GM18502 (cell line): ENCODE results near the gene CBFA2T3.
"Not testable (repeated sequence)": the region's sequence is repeated elsewhere in the genome, so short reads cannot be mapped to it uniquely, and the experiment has no call there.

Experiments used
- ATAC-seq: cut with Tn5 transposase; IDR thresholded peaks from one replicate; pipeline ENCODE4 v1.9.1; 2021; ENCODE audit warnings: mild to moderate bottlenecking; ENCODE audit not compliant: unreplicated experiment, poor library complexity

The CBFA2T3 gene

DNA sequence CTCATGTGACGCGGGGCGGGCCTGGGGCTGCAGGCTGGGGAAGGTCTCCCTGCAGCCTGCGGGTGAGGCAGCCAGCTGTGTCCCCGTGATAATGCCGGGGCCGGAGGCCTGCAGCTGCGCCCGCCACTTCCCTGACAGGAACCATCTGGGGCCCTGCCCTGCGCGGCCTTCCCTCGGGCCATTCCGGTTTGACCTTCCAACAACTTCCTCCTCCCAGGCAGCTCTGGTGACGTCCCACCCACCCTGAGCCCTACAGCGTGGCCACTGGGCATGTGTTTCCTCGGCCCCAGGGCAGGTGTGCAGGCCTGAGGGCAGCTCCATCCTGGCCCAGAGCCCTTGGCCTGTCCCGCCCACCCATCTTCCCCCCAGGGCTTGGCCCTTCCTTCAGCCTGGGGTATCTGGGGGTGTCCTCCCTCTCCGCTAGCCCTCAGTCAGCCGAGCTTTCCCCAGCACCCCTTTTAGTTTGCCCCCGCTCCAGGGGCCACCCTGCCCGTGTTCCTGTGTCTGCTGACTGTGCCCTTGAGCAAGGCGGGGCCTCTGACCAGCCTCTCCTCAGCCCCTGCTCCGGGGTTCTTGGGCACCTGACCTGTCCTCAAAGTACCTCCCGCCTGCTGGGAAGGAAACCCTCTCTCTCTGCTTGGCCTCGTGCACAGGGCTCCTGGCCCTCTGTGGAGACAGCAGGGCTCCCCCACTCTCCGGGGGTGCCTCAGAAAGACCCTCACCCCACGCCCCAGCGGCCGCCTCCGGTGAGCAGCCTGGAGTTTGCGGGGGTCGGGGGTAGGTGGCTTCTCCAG, at the start of gene CBFA2T3:
CBFA2T3 (minus strand) TSS at position 190 of the 794 bp plus-strand sequence. CDS start 400 bp downstream, outside the sequence.
- no peak for ATAC-seq

DNA sequence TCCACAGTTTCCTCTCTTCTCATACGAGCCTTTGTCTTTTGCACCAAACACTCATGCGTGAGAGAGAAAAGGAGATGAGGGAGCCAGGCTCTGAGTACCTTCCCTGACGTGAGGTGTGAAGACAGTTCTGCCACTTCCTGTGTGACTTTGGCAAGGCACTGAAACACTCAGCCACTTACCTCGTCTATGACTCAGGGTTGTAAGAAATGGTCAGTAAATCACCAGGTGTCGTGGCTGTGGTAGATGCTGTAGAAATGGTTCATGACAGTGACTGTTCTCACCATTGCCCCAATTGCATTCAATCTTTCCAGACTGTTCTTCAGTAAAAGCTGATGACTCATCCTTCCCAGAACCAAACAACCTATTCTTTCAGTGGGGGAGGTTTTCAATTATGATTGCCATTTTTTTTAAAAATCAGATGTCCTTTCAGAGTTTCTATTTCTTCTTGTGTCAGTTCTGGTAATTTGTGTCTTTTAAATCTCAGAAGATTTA, 49.2 kb upstream of the CBFA2T3 start:
- no peak for ATAC-seq

DNA sequence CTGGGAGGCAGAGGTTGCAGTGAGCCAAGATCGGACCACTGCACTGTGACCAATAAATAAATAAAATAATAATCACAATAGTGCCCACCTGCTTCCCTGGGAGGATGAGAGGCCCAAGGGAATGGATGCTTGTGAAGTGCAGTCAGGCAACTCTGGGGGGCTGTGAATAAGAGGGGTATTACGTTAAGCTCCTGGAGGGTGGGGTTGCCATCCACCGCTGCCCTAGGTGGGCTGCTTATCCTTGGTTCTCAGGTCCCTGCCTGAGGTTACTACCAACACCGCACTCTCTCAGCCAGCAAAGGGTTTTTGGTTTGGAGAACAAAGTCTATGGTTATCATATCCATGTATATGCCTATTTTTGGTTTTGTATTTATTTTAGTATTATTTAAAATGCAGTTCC, 48.6 kb upstream of the CBFA2T3 start:
- ATAC-seq, result no peak

DNA sequence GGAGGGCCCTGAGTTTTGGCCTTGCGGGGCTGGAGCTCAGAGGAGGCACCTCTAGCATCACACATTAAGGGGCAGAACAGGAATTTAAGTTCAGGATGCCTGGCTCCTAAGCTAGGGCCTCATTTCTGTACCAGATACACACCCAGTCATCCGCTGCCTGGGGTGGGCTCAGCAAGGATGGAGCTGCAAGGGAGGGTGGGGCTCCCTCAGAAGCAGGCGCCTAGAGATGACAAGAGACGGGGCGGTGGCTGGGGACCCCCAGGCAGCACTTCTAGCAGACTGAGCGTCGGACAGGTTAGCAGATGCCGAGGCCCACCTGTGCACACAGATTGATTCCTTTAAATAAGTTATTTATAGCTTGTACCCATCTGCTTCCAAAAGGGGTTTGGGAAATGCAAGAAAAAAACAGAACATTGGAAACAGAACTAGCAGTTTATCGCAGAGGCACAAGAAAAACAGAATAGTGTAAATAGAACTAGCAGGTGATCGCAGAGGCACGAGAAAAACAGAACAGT, 47.6 kb upstream of the CBFA2T3 start:
- no peak for ATAC-seq

DNA sequence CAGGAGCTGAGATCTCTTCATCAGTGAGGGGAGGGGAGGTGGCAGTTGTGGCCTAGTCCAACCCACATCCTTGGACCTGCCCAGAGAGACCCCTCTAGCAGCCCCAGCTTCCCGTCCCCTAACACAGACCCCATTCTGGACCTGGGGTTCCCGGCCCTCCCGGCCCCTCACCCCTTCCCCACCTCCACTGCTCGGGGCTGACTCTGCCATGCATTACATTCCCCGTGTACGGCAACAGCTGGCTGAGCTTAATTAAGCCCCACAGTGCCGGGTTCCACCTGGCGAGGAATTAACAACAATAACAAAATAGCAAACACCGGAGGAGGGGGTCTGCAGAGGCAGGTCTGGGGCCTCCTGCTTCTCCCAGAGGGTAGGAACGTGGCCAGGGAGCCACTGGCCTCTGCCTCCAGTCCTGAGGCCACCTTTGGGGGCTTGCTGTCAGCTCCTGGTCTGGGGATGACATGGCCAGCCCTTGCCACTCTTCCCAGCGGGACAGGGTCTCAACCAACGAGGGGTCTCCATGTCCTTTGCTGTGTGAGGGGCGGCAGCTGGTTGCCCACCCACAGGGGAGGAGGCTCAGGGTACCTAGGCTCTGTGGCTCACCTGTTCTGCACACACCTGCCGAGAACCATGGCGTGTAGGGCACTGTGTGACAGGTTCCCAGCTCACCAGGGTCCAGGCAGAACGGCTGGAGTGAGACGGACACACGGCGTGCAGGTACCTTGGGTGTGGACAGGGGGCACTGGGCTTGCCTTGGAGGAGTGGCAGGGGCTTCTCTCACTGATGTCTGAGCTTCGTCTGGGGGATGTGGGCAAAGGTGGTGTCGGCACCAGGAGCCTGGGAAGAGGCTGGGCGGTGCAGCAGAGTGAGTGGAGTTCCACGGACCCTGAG, 46.9 kb upstream of the CBFA2T3 start:
- no peak for ATAC-seq

DNA sequence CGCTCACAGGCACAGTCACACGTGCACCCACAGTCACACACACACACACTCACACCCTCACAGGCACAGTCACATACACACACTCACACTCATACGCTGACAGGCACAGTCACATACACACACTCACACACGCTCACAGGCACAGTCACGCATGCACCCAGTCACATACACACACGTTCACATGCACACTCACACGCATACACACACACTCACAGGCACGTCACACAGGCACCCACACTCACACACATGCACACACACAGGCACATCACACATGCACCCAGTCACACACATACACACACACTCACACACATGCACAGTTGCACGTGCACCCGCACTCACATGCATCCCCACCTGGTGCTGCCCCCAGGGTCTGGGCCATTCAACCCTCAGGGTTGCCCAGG, 46.1 kb upstream of the CBFA2T3 start:
- no peak for ATAC-seq

DNA sequence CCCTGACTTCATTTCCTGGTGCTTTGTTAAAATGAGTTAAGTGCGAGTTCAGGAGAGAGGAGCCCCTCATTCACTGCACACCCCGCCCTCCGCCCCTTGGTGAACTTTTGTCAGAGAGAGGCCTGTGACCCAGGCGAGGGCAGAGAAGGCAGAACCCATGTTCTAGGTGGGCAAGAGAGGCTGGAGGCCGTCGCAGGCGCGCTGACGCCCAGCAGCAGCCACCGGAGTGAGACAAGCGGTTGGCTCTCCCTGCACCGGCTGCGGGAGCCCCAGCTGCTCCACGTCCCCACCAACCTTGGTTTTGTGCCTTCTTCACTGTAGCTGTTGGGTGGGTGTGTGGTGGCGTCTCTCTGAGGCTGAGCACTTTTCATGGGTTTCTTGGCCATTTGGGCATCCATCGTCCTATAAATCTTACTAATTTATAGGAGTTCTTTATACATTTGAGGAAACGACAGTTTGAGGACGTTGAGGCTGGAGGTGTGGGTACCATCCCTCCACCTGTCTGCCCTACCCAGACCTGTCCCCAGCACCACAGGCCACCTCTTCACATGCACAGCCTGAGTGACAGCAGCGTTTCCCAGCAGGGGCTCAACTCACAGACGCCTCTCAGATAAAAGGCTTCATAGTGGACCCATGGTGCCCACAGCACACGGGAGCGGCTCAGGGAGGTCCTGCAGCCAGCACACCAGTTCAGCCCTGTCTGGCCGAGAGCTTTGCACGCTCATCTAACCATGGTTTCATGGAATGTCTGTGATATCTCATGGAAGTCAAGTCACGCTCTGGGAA, 45.2 kb upstream of the CBFA2T3 start:
- ATAC-seq, result no peak

DNA sequence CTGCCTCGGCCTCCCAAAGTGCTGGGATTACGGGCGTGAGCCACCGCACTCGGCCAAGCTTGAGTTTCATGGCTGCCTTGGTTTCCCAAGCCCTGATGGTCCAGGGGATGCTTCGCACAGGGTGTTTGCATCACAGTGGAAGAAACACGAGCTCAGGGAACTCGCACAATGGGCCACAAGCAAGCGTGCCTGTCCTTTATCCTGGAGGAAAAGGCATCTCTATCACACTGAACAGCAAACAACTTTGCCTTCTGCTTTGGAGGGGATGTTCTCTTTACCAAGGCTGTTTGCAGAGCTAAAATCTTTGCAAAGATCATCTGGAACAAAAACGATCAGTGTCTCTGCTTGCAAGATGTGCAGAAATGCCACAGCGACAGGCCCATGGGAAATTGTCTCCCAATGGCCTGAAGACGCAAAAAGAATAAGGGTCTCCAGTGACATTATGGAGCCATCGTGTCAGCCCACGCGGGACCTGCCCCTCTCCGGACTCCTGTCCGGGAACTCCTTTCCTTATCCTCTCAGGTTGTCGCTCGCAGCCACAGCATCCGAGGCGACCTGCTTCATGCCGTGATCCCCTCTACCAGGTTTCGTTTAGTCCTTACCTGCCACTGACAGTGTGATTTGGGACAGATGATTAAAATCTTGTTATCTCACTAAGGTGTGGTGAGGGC, 44.1 kb upstream of the CBFA2T3 start:
- no peak for ATAC-seq

DNA sequence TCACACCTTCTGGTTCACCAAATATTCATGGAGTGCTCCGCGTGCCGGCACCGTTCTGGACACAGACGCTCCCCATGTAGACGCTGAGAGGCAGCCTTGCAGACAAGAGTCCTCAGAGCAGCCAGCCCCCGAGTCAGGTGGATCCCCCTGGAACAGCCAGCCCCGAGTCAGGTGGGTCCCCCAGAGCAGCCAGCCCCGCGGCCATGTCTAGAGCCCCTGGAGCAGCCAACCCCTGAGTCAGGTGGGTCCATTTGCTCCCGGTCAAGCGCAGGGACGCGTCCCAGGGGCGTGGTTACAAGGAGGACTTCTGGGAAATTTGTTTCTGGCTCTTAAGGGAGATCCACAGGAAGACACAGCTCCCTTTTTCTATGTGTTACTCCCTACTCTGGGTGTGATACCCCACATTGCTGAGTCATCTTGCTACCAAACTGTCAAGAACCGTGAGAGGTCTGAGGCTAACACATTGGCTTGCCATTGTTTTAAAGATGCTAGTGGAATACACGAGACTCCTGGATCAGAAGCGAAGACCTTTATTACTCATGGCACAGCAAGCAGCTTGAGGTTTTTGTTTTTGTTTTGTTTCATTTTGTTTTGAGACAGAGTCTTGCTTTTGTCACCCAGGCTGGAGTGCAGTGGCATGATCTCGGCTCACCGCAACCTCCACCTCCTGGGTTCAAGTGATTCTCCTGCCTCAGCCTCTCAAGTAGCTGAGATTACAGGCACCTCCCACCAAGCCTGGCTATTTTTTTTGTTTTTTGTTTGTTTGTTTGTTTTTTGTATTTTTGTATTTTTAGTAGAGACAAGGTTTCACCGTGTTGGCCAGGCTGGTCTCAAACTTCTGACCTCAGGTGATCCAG, 43.3 kb upstream of the CBFA2T3 start:
- no peak for ATAC-seq

DNA sequence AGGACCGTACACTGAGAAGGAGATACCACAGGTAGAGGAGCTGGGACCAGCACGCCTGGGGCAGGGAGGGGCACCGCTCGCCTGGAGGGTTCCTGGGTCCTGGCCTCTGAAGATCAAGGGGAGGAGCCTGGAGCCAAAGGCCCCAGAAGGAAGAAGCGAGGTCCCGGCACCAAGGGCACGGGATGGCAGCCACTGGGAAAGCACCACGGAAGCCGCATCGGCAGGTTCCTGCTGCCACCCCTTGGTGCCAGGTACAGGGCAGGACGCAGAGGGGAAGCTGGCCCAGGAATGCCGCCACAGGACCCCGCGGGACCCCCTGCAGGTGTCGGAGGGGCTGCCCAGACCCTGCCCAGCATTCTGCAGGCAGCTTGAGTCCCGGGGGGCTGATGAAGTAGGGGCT, 42.5 kb upstream of the CBFA2T3 start:
- no peak for ATAC-seq

DNA sequence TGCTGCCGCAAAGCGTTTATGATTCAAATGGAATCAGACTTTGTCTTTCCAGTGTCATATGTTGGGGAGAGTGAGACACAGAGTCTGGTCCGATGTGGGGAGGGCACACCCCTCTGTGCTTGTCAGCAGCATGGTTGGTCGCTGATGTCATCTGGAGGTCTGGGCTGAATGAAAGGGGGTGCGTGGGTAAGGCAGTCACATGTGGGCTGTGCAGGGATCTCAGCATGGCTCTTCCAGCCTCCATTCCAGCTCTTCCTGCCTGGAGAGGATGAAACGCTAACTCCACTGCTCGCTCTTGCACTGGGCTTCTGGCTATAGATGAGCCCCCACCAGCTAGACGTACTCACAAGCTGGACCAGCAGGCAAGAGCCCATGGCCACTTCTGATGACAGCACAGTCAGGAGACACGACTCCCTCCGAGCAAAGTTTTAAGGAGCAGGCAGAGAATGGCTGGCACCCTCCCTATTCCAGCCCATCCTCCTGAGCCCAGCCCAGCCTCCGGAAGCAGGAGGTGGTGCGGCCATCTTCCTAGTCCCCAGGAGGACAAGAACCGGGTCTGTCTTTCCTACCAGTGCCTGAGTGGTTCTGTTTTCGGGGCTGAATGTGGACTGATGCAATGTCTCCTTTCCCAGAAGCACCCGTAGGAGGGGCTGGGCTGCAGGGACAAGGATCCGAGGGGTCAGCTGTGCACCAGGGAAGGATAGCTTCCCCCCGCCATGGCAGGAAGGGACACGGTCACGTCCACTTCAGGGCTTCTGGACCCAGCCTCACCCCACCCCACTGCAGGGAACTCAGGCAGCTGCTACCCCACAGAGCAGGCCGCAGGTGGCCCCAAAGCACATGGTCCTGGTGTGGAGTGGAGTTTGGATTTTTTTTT, 41.5 kb upstream of the CBFA2T3 start:
- ATAC-seq, result no peak

DNA sequence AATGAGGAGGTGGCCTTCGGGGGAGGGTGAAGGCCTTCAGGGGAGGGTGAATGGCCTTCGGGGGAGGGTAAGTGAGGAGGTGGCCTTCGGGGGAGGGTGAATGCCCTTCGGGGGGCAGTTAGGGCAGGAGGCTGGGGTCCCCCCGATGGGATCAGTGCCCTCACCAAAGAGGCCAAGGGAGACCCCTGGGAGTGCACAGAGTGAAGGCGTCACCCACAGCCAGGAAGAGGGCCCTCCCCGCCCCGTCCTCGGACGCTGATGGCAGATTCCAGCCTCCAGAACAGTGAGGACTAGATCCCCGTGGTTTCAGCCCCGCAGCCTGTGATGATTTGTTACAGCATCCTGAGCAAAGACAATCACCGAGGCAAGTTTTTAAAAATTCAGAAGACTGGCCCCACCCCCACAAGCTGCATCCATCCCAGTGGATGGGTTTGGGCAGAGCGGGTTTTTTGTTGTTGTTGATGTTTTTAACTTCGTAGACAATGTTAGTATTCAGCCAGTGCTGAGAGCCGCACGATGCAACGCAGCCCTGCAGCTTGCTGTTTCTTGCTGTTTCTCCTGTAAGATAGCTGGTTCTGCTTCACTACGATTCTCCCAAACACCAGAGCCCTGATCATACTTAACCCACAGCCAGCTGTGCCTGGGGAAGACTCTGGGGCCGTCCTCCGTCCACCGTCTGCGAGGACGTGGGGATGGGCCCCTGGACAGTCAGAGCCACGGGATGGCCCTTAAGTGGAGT, 40.7 kb upstream of the CBFA2T3 start:
- no peak for ATAC-seq

DNA sequence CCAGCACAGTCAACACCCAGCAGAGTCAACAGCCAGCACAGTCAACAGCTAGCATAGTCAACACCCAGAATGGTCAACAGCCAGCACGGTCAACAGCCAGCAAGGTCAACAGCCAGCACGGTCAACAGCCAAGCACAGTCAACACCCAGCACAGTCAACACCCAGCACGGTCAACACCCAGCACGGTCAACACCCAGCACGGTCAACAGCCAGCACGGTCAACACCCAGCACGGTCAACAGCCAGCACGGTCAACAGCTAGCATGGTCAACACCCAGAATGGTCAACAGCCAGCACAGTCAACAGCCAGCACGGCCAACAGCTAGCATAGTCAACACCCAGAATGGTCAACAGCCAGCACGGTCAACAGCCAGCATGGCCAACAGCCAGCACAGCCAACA, 39.6 kb upstream of the CBFA2T3 start:
- not testable (repeated sequence) for ATAC-seq

DNA sequence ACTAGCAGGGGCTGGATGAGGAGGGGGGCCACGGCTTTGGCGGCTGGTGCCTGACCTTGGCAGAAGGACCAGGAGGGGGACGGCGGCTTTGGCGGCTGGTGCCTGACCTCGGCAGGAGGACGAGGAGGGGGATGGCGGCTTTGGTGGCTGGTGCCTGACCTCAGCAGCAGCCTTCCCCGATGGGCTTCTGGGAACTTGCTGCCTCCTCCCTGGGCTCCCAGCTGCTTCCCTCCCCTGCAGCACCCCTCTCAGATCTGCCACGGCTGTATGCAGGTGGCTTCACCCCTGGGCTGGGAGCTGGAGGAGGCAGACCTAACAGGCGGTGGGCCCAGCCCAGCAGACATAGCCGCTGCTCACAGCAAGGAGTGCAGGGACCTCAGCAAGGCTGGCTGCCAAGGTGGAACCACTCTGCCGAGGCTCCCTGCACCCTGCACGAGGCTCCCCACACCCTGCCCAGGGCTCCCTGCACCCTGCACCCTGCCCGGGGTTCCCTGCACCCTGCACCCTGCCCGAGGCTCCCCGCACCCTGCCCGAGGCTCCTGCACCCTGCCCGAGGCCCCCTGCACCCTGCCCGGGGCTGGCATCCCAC, 38.4 kb upstream of the CBFA2T3 start:
- ATAC-seq, result no peak

DNA sequence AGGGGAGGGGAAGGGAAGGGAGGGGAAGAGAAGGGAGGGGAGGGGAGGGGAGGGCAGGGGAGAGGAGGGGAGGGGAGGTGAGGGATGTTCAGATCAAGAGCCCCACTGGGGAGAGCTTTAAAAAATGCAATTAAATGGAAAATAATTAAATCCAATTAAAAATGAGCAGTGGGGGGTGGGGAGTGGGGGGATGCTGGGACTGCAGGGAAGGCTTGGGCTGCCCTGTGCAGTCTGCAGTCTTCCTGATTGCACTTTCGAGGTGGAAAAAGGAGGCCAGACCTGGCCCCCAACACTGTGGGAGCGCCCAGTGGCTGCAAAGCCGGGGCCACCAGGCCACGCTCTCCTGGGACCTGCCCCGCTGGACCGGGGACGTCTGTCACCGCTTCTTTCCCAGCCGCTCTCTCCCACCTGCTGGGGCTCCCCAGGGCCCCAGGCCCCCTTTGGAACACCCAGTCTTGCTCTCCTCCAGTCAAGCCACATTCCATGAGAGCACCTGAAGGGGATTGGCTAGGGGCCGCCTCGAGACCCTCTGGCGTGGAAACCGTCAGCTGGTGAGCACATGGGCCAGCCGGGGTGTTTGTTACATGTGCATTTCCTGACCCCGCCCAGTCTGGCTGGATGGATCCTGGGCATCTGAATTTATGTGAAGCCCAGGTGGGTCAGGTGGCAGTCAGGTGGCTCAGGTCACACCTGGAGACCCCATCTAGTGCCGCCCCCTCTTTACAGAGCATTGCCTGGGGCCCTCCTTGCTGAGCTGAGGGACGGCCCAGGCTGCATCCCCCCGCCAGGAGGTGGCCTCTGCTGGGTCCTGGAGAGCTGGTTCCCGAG, 37.6 kb upstream of the CBFA2T3 start:
- ATAC-seq, result no peak
